HepG2 (cell line): ENCODE measurements around the gene CHEK1. TPM values are rescaled to one million over a fixed set of nuclear protein-coding genes. Genes with fewer than 3 reads are reported as not detected.

ENCODE experiments used
- ATAC-seq: fragments of 200-7000 bp; cut with Tn5 transposase; 3 replicates; pipeline ENCODE4 v1.9.1; 2020; ENCODE audit warnings: mild to moderate bottlenecking, moderate library complexity
- BruUV-seq: library from RNA; stranded (reverse); fragments of 400-500 nt; replicated peaks from 2 replicates; lab custom pipeline; 2021; lab: Mats Ljungman, UMichigan
- CTCF ChIA-PET: fragments of 300-600 bp; formaldehyde crosslinking; extraction: SDS; loops from one replicate; lab custom pipeline; 2021; ENCODE audit warnings: low total read pairs, inconsistent platforms, low intra/inter-chr PET ratio; lab: Yijun Ruan, JAX
- POLR2A ChIA-PET: fragments of 350-600 bp; sonication (Branson Sonifier 250); formaldehyde crosslinking; loops from one replicate; lab custom pipeline; 2020; ENCODE audit warnings: antibody characterized with exemption, inconsistent platforms; lab: Yijun Ruan, JAX
- DNase-seq: peaks from one replicate; pipeline ENCODE4 v3.0.0-alpha.2; 2015; ENCODE audit warnings: low spot score
- FAIRE-seq: peaks from 3 replicates; lab custom pipeline; 2011; peaks lifted over from hg19 to GRCh38; lab: Jason Lieb, UNC
- H2AFZ ChIP-seq: one replicate; pipeline ENCODE4 v1.6.1; 2011; ENCODE audit warnings: low read length, inconsistent platforms
- H3K27ac ChIP-seq: fragments of 300-600 bp; 3 replicates; pipeline ENCODE4 v1.8.0; 2011; ENCODE audit warnings: mixed run types, mild to moderate bottlenecking, mixed read lengths, low read length, inconsistent platforms; ENCODE audit not compliant: insufficient read depth; ENCODE audit errors: extremely low read length
- H3K27me3 ChIP-seq, 2 experiments: fragments of 200-600 bp in 1 of 2; 2 replicates in 1 of 2; 3 replicates in 1 of 2; pipeline versions ENCODE4 v1.6.0 to v1.8.0; 2011; ENCODE audit warnings: low read length in 2 of 2, mild to moderate bottlenecking in 2 of 2, moderate library complexity in 2 of 2, inconsistent platforms in 1 of 2; ENCODE audit not compliant: insufficient read depth in 2 of 2, control insufficient read depth in 1 of 2
- H3K36me3 ChIP-seq, 2 experiments: fragments of 200-600 bp in 1 of 2; replicated peaks in 1 of 2; 2 replicates in 1 of 2; 3 replicates in 1 of 2; pipeline versions ENCODE4 v1.5.1 to v1.8.0; 2011; ENCODE audit warnings: low read length in 2 of 2, inconsistent platforms in 1 of 2; ENCODE audit not compliant: insufficient read depth in 2 of 2, control insufficient read depth in 1 of 2
- H3K4me1 ChIP-seq: 2 replicates; pipeline ENCODE4 v1.5.1; 2012; ENCODE audit warnings: low read length, inconsistent platforms; ENCODE audit not compliant: insufficient read depth
- H3K4me2 ChIP-seq: 2 replicates; pipeline ENCODE4 v1.6.0; 2011; ENCODE audit warnings: low read depth, low read length, inconsistent platforms
- H3K4me3 ChIP-seq, 3 experiments: fragments of 200-600 bp in 1 of 3; sonication (generic), shearing (Covaris generic) in 1 of 3; replicated peaks in 1 of 3; 2 replicates each; pipeline ENCODE4 v1.5.1; 2011 to 2016; ENCODE audit warnings: low read length in 3 of 3, inconsistent platforms in 2 of 3, low read depth in 2 of 3, mild to moderate bottlenecking in 2 of 3, control low read depth in 1 of 3, mixed read lengths in 1 of 3; ENCODE audit not compliant: insufficient read depth in 1 of 3
- H3K79me2 ChIP-seq: one replicate; pipeline ENCODE4 v1.6.1; 2011; ENCODE audit warnings: low read length, inconsistent platforms; ENCODE audit not compliant: insufficient read depth
- H3K9ac ChIP-seq: 2 replicates; pipeline ENCODE4 v1.6.0; 2011; ENCODE audit warnings: mild to moderate bottlenecking, low read depth, low read length, inconsistent platforms; ENCODE audit not compliant: insufficient read depth
- H3K9me3 ChIP-seq: 2 replicates; pipeline ENCODE4 v1.5.1; 2012; ENCODE audit warnings: mild to moderate bottlenecking, low read length
- H4K20me1 ChIP-seq: 2 replicates; pipeline ENCODE4 v1.6.0; 2011; ENCODE audit warnings: inconsistent platforms, mild to moderate bottlenecking, low read length, moderate library complexity; ENCODE audit not compliant: insufficient read depth
- BRD4 ChIP-seq: sonication (generic); formaldehyde crosslinking; IDR thresholded peaks from 2 replicates; pipeline ENCODE4 v1.4.0; 2020; ENCODE audit warnings: missing genetic modification reagents
- HOXD1 ChIP-seq: sonication (generic); formaldehyde crosslinking; IDR thresholded peaks from 2 replicates; pipeline ENCODE4 v1.5.0; 2020; ENCODE audit warnings: missing genetic modification reagents
- STAG1 ChIP-seq: sonication (generic); formaldehyde crosslinking; IDR thresholded peaks from 2 replicates; pipeline ENCODE4 v1.4.0; 2020; ENCODE audit warnings: missing genetic modification reagents
- WGBS: methylation state at CpG from one replicate; pipeline ENCODE4 v1.1.6; 2017; ENCODE audit warnings: low lambda C conversion rate; 5-methylcytosine and 5-hydroxymethylcytosine counted together
- in situ Hi-C: cut with HindIII; loops from 2 replicates; pipeline ENCODE4 v1.10.0; 2017; ENCODE audit warnings: low pct_unique_long_range_greater_than_20kb; ENCODE audit not compliant: extremely low pct_ligation_motif_present
- intact Hi-C: fragments of 100-400 bp; cut with micrococcal nuclease; formaldehyde crosslinking; loops from one replicate; pipeline ENCODE4 v1.10.0; 2022; ENCODE audit not compliant: unreplicated experiment
- polyA plus RNA-seq, 8 experiments: library from polyadenylated mRNA; depleted of rRNA in 3 of 8; stranded (reverse) in 7 of 8; unstranded in 1 of 8; fragments of >200 nt; fragmentation: Illumina TruSeq in 4 of 8; extraction: Trizol in 4 of 8; gene quantifications; 2 replicates each; pipeline versions ENCODE4 v1.2.1 to v1.2.3, GENCODE V29; 2011 to 2016; ENCODE audit warnings: low read depth in 4 of 8, missing spikeins in 1 of 8, mixed read lengths in 1 of 8; ENCODE audit not compliant: insufficient read depth in 1 of 8
- total RNA-seq, 5 experiments: library from RNA; depleted of rRNA; stranded (reverse); fragments of >200 nt; fragmentation: Illumina TruSeq; extraction: Trizol; gene quantifications; 2 replicates each; pipeline ENCODE4 v1.2.3, GENCODE V29; 2016; ENCODE audit warnings: low read depth in 1 of 5
- TF ChIP-seq, protein P1 (sequence below): sonication (generic); formaldehyde crosslinking; conservative IDR thresholded peaks from 2 replicates; pipeline ENCODE4 v1.8.0; 2022; ENCODE audit warnings: missing genetic modification reagents
- TF ChIP-seq, protein P2 (sequence below): sonication (generic); formaldehyde crosslinking; IDR thresholded peaks from 2 replicates; pipeline ENCODE4 v1.5.0; 2020; ENCODE audit warnings: mild to moderate bottlenecking, missing genetic modification reagents

Gene CHEK1
- total and polyA plus RNA-seq, 2 of the 13 experiments (the other 11 are each of a cell fraction or from before 2014, with no cell fraction given): 17.8 to 83.2 TPM

DNA sequence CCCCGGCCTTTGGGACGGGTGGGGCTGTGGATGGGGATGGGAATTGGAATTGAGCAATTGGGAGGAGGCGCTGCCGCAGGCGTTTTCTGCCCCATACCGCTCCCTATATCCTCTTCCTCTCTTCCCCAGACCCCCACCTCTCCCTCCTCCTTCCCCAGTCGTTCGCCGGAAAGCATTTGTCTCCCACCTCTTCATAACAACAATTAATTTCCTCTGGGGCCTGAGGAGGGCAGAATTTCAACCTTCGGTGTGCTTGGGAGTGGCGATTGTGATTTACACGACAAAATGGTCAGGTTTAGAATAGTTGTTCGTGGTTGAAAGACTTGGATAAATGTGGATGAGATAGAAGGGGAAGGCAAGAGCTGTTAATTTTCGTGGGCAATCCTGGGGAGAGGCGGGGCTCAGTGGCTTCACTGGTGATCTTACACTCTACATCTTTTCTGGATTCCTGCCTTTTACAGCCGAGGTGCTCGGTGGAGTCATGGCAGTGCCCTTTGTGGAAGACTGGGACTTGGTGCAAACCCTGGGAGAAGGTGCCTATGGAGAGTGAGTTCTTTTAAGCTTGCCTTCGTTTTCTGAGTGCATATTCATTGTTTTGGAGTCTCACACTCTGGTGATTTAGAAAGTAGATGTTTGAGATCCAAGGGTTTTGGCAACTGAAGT is 1.5 kb downstream of the CHEK1 start (continued):
- TF ChIP-seq, protein P1, sequence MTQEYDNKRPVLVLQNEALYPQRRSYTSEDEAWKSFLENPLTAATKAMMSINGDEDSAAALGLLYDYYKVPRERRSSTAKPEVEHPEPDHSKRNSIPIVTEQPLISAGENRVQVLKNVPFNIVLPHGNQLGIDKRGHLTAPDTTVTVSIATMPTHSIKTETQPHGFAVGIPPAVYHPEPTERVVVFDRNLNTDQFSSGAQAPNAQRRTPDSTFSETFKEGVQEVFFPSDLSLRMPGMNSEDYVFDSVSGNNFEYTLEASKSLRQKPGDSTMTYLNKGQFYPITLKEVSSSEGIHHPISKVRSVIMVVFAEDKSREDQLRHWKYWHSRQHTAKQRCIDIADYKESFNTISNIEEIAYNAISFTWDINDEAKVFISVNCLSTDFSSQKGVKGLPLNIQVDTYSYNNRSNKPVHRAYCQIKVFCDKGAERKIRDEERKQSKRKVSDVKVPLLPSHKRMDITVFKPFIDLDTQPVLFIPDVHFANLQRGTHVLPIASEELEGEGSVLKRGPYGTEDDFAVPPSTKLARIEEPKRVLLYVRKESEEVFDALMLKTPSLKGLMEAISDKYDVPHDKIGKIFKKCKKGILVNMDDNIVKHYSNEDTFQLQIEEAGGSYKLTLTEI (CRISPR knock-in tag): no peak
- TF ChIP-seq STAG1 (CRISPR knock-in tag): 0 out of 2 replicates have a peak, but pooled peaks have one; percentile 4

DNA sequence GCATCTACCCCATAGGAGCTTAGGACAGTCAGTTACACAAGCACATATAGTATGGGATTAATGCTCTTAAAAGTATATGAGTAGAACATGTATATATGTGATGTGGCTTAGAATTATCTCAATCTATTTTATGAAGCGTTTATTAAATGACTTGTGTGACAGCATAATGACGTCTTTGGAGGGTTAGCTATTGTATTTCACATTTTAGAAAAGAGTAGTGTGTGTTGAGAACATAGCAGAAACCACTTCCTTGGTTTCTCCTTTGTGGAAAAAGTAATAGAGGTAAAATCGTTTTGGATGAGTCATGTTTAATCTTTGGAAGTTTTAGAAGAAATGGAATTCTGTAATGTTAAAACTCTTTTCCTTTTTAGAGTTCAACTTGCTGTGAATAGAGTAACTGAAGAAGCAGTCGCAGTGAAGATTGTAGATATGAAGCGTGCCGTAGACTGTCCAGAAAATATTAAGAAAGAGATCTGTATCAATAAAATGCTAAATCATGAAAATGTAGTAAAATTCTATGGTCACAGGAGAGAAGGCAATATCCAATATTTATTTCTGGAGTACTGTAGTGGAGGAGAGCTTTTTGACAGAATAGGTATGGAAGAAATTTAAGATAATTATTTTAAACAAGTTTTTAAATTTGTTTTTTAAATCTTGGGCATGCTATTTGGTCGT is 2.4 kb downstream of the CHEK1 start:
- Histone ChIP-seq H3K9me3 (no peaks in the 10 kb centered on the region), H2AFZ (no peak overlapping the region), H3K9ac (peak overlapping the region; percentile 85), H3K36me3 (peaks cover 4 to 9% of the 10 kb centered on the region in 2 experiments; a peak in 3 of 5 replicates), H4K20me1 (no peaks in the 10 kb centered on the region), H3K4me2 (peak overlapping the region; percentile 93), H3K27me3 (no peaks in the 10 kb centered on the region; a peak in 1 of 5 replicates), H3K79me2 (peaks cover 27% of the 10 kb centered on the region), H3K27ac (peak overlapping the region; percentile 87), H3K4me3 (peak overlapping the region; percentile 79 to 90 (median 79); a peak in 5 of 6 replicates), H3K4me1 (peaks cover 29% of the 10 kb centered on the region)
- ChIA-PET CTCF (no interaction called here), POLR2A (interaction anchor here (3.1 kb wide), 1 partner anchor 35 kb away, joined by 24 read pairs; the partner anchor contains the start of gene STT3A)
- no TSS peak for BruUV-seq
- FAIRE-seq (no peak), ATAC-seq (no peak), DNase-seq (no peak)
- intact Hi-C loops: no loop called here
- in situ Hi-C loops: loop anchor here (5.0 to 25.0 kb wide), 2 partner anchors 245 to 585 kb away; partner anchors contain the start of genes FAM118B and RPUSD4
- 66% methylated on average over 7 of the region's 7 CpGs for WGBS
- TF ChIP-seq BRD4 (CRISPR knock-in tag) (no peak), HOXD1 (CRISPR knock-in tag) (no peak)
- TF ChIP-seq, protein P2, sequence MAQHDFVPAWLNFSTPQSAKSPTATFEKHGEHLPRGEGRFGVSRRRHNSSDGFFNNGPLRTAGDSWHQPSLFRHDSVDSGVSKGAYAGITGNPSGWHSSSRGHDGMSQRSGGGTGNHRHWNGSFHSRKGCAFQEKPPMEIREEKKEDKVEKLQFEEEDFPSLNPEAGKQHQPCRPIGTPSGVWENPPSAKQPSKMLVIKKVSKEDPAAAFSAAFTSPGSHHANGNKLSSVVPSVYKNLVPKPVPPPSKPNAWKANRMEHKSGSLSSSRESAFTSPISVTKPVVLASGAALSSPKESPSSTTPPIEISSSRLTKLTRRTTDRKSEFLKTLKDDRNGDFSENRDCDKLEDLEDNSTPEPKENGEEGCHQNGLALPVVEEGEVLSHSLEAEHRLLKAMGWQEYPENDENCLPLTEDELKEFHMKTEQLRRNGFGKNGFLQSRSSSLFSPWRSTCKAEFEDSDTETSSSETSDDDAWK (CRISPR knock-in tag): no peak
